Upper lobe of left lung (tissue), 6 donors: Measurements from ENCODE around the gene PJA2. TPM values are rescaled to one million over a fixed set of nuclear protein-coding genes. Genes with fewer than 3 reads are reported as not detected.

ENCODE experiments used
- ATAC-seq, 2 donors: fragments of 200-7000 bp; cut with Tn5 transposase; one replicate each; pipeline ENCODE4 v1.9.1; 2022; ENCODE audit warnings: mild to moderate bottlenecking in 2 of 2, moderate library complexity in 2 of 2; ENCODE audit not compliant: low FRiP score in 2 of 2
- DNase-seq, 2 donors: peaks; one replicate each; pipeline ENCODE4 v3.0.0-alpha.2; 2019 to 2020
- H3K27ac ChIP-seq, 4 donors: fragments of 200-600 bp; sonication (generic); one replicate each; pipeline ENCODE4 v1.5.1; 2016 to 2019
- H3K27me3 ChIP-seq, 4 donors: fragments of 200-600 bp; sonication (generic); one replicate each; pipeline ENCODE4 v1.5.1; 2017 to 2019
- H3K36me3 ChIP-seq, 4 donors: fragments of 200-600 bp; sonication (generic); one replicate each; pipeline ENCODE4 v1.5.1; 2016 to 2019
- H3K4me1 ChIP-seq, 4 donors: fragments of 200-600 bp; sonication (generic); one replicate each; pipeline ENCODE4 v1.5.1; 2018 to 2019
- H3K4me3 ChIP-seq, 4 donors: fragments of 200-600 bp; sonication (generic); one replicate each; pipeline ENCODE4 v1.5.1; 2017 to 2019; ENCODE audit warnings: mild to moderate bottlenecking in 2 of 4, moderate library complexity in 1 of 4
- H3K9me3 ChIP-seq, 4 donors: fragments of 200-600 bp; sonication (generic); one replicate each; pipeline ENCODE4 v1.5.1; 2018 to 2019
- EP300 ChIP-seq, 4 donors: sonication (generic); formaldehyde crosslinking; IDR thresholded peaks; one replicate each; pipeline ENCODE4 v1.5.1; 2017; ENCODE audit warnings: antibody characterized with exemption in 4 of 4, control low read depth in 2 of 4
- POLR2A ChIP-seq, 4 donors: fragments of 450-650 bp; IDR thresholded peaks; one replicate each; pipeline ENCODE4 v1.5.1; 2016 to 2017; ENCODE audit warnings: antibody characterized with exemption in 4 of 4, mild to moderate bottlenecking in 2 of 4
- POLR2AphosphoS5 ChIP-seq, 2 donors: sonication (generic); formaldehyde crosslinking; IDR thresholded peaks; one replicate each; pipeline ENCODE4 v1.5.1; 2017; ENCODE audit warnings: antibody characterized with exemption in 2 of 2
- WGBS, 2 donors: methylation state at CpG; one replicate each; pipeline ENCODE4 v1.1.5; 2017 to 2018; 5-methylcytosine and 5-hydroxymethylcytosine counted together
- total RNA-seq, 6 donors: library from RNA; depleted of rRNA in 4 of 6; stranded (reverse); fragments of >200 nt in 4 of 6; gene quantifications; one replicate each; pipeline versions ENCODE4 v1.1.0 to v1.2.1, GENCODE V29; 2016 to 2021
- TF ChIP-seq, protein P1 (sequence below), 6 experiments: fragments of 450-650 bp in 4 of 6; fragments of 200-600 bp in 2 of 6; sonication (generic) in 2 of 6; IDR thresholded peaks; one replicate each; pipeline ENCODE4 v1.5.1; 2016 to 2019; ENCODE audit warnings: antibody characterized with exemption in 6 of 6
- donor health status: DM: no; HTN: no; CAD: no; lungs with moderate emphysema.
- donor health status: DM: no; HTN: yes; CAD: no; lungs with severe emphysema.

The PJA2 gene
- total RNA-seq, 6 donors from 2014 or later: 38.0 to 114 (median 78.0) TPM

DNA sequence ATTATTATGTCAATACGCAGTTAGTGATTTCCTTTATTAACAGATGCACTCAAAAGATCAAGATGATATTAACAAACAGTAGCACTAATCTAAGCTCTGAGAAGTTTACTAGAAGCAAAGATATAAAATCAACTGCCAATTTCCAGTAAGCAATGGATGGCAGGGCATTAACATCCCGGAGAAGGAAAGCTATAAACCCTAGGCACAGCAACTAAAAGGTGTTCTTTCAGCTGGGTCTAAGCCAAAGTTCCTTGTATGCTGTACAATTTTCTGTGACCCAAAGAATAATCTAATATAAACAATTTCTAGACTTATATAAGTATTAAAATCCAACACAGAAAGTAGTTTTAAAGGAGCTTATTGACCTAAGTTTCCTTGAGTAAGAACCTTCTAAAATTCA is 39.4 kb downstream of the PJA2 start:
- WGBS, 2 donors: 74 to 79% methylated on average over 2 of the region's 2 CpGs
- TF ChIP-seq POLR2AphosphoS5 (IDR thresholded peaks at IDR 0.05) (no peak), POLR2A (IDR thresholded peaks at IDR 0.05) (no peak), EP300 (IDR thresholded peaks at IDR 0.05) (no peak)
- TF ChIP-seq, protein P1, sequence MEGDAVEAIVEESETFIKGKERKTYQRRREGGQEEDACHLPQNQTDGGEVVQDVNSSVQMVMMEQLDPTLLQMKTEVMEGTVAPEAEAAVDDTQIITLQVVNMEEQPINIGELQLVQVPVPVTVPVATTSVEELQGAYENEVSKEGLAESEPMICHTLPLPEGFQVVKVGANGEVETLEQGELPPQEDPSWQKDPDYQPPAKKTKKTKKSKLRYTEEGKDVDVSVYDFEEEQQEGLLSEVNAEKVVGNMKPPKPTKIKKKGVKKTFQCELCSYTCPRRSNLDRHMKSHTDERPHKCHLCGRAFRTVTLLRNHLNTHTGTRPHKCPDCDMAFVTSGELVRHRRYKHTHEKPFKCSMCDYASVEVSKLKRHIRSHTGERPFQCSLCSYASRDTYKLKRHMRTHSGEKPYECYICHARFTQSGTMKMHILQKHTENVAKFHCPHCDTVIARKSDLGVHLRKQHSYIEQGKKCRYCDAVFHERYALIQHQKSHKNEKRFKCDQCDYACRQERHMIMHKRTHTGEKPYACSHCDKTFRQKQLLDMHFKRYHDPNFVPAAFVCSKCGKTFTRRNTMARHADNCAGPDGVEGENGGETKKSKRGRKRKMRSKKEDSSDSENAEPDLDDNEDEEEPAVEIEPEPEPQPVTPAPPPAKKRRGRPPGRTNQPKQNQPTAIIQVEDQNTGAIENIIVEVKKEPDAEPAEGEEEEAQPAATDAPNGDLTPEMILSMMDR (IDR thresholded peaks at IDR 0.05): no peak
- peaks cover 0 to 7% (median 4%) of the 10 kb centered on the region in 4 donors for H3K9me3 ChIP-seq
- H3K27ac ChIP-seq: no peak overlapping the region
- no peak for ATAC-seq
- H3K4me1 ChIP-seq: peaks cover 0 to 8% (median 0%) of the 10 kb centered on the region in 4 donors
- no peaks in the 10 kb centered on the region for H3K27me3 ChIP-seq
- no peak overlapping the region for H3K4me3 ChIP-seq
- DNase-seq: no peak
- peaks cover 6 to 41% (median 20%) of the 10 kb centered on the region in 4 donors for H3K36me3 ChIP-seq

DNA sequence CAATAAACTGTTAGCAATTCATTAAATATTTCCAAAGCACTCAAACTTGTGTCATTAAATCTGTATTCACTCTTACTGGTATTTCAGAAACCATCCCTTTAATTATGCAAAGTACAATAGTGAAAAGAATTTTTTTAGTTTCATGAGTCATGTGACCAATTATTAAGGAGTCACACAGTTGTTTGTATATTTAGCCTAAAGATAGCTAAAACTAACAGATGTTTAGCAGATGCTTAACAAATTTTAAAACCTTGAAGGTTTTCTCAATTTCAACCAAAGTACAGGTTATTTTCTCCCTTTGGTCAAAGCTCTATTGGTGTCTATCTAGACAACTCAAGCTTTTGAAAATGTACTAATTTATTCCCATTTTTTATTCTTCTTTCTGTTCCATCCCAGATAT is 44.1 kb downstream of the PJA2 start:
- H3K36me3 ChIP-seq: peaks cover 6 to 55% (median 29%) of the 10 kb centered on the region in 4 donors
- DNase-seq (no peak), ATAC-seq (no peak)
- H3K9me3 ChIP-seq: peaks cover 0 to 7% (median 4%) of the 10 kb centered on the region in 4 donors
- no peaks in the 10 kb centered on the region for H3K27me3 ChIP-seq
- no peaks in the 10 kb centered on the region for H3K4me1 ChIP-seq
- H3K4me3 ChIP-seq: no peak overlapping the region
- H3K27ac ChIP-seq: no peak overlapping the region
- TF ChIP-seq POLR2A (IDR thresholded peaks at IDR 0.05): no peak
- TF ChIP-seq POLR2AphosphoS5 (IDR thresholded peaks at IDR 0.05): no peak
- TF ChIP-seq EP300 (IDR thresholded peaks at IDR 0.05): no peak
- TF ChIP-seq, protein P1 (IDR thresholded peaks at IDR 0.05): no peak

DNA sequence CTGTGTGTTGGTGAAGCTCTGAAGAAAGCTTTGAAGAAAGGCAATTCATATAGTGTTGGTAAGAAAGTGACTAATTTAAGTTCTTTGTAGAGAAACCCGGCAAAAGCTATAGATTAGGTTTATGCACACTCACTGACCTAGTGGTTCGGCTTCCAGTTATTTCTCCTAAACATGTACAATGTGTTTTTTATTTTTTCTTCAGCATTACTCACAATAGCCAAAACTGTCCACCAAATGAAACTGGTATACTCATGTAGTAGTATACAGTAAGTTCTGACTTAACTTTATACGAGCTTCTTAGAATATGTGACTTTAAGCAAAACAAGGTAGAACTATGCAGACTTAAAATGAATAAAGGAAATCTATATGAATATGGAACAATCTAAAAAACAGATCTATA is 44.8 kb downstream of the PJA2 start:
- H3K4me3 ChIP-seq: no peak overlapping the region
- H3K27me3 ChIP-seq: no peaks in the 10 kb centered on the region
- TF ChIP-seq POLR2A (IDR thresholded peaks at IDR 0.05) (no peak), EP300 (IDR thresholded peaks at IDR 0.05) (no peak), POLR2AphosphoS5 (IDR thresholded peaks at IDR 0.05) (no peak)
- TF ChIP-seq, protein P1 (IDR thresholded peaks at IDR 0.05): no peak
- 95 to 96% methylated on average over 3 of the region's 3 CpGs for WGBS, 2 donors
- H3K27ac ChIP-seq: no peak overlapping the region
- no peaks in the 10 kb centered on the region for H3K4me1 ChIP-seq
- H3K9me3 ChIP-seq: peaks cover 0 to 7% (median 4%) of the 10 kb centered on the region in 4 donors
- peaks cover 6 to 61% (median 32%) of the 10 kb centered on the region in 4 donors for H3K36me3 ChIP-seq
- ATAC-seq: no peak
- DNase-seq: no peak

DNA sequence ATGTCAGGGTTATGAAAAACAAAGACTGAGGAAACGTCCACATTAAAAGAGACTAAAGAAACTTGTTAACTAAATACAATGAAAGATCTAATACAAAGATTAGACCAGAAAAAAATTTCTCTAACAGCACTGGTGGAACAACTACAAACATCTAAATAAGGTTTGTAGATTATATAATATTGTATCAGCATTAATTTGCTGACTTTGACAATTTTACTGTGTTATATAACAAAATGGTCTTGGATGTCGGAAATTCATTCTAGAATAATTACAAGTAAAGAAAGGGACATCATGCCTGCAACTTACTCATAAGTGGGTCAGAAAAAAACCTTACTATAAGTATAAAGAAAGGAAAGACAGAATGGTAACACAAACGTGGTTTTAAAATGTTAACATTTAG is 50.1 kb downstream of the PJA2 start:
- H3K36me3 ChIP-seq: peaks cover 0 to 58% (median 12%) of the 10 kb centered on the region in 4 donors

DNA sequence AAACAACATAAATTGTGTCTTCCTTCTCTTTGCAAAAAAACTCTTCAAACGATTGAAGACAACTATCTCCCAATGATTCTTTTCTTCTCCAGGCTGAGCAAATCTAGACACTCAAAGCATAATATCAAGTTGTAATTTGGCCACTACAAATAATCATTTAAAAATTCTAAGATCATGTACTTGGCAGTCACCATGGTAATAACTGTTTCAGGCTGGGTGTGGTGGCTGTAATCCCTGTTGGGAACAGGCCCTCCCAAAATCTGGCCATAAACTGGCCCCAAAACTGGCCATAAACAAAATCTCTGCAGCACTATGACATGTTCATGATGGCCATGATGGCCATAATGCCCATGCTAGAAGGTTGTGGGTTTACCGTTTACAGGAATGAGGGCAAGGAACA is 52.0 kb downstream of the PJA2 start:
- Histone ChIP-seq H3K27ac (no peak overlapping the region), H3K4me1 (no peaks in the 10 kb centered on the region), H3K36me3 (peaks cover 0 to 59% (median 12%) of the 10 kb centered on the region in 4 donors), H3K4me3 (no peak overlapping the region), H3K27me3 (no peaks in the 10 kb centered on the region), H3K9me3 (no peaks in the 10 kb centered on the region)
- DNase-seq (no peak), ATAC-seq (no peak)
- WGBS, 2 donors: 86 to 100% methylated on average over 2 of the region's 2 CpGs
- TF ChIP-seq, protein P1 (IDR thresholded peaks at IDR 0.05): no peak
- TF ChIP-seq EP300 (IDR thresholded peaks at IDR 0.05): no peak
- TF ChIP-seq POLR2AphosphoS5 (IDR thresholded peaks at IDR 0.05): no peak
- no peak for TF ChIP-seq POLR2A (IDR thresholded peaks at IDR 0.05)

More for the DNA sequence above, 50.1 kb downstream of the PJA2 start:
- H3K9me3 ChIP-seq: no peaks in the 10 kb centered on the region
- 71 to 74% methylated on average over 3 of the region's 3 CpGs for WGBS, 2 donors
- H3K27ac ChIP-seq: no peak overlapping the region
- DNase-seq (no peak), ATAC-seq (no peak)
- no peak overlapping the region for H3K4me3 ChIP-seq
- TF ChIP-seq POLR2AphosphoS5 (IDR thresholded peaks at IDR 0.05): no peak
- no peak for TF ChIP-seq EP300 (IDR thresholded peaks at IDR 0.05)
- no peak for TF ChIP-seq POLR2A (IDR thresholded peaks at IDR 0.05)
- TF ChIP-seq, protein P1 (IDR thresholded peaks at IDR 0.05): no peak
- no peaks in the 10 kb centered on the region for H3K4me1 ChIP-seq
- no peaks in the 10 kb centered on the region for H3K27me3 ChIP-seq
